ENCODE results near the gene CAMK1D. TPM values are rescaled to one million over a fixed set of nuclear protein-coding genes. Genes with fewer than 3 reads are reported as not detected.

CAMK1D gene
- total and polyA plus RNA-seq, 2 of the 8 experiments (the other 6 are each of a cell fraction or from before 2014, with no cell fraction given) = 3.5 to 10.6 TPM

DNA sequence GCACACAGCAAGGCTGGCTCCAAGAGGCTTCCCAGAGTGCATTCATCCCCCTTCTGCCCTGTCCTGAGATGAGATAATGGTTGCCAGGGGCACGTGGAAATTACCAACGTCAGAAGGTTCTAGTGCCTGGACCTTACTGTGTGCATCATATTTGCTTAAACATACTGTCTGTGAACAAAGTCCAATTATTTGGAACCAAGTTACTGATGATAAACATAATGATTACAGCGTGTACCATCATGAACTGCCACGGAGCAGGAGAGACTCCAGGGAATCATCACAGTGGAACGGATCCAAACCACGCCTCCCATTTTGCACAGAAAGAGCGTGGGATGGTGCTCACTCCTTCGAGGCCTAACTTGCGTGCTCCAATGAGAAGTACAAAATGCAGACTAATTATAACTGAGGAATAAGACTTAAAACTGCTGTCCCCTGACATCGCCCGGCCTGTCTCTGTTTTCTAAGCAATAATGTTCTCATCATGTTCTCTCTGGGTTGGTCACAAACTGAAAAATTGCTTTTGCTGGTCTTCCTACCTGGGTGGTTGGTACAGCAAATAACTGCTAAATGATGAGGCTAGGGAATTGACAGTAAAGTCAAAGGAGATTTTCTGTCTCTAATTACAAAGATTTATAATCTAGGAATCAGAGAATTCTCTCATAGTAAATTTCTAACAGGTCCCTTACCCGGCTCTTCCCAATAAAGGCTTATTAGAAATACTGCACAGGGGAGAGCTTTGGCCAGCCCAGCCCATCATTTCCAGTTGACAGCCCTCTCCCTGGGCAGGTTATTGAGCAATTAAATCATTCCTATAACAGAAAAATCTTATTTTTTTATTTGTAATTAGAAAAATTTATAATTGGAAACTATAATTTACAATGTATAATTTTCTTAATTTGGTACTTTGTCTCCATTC lies 182.2 kb downstream of the CAMK1D start:
- Histone ChIP-seq H2AK5ac (ENCODE audit: low read depth, low read length) (no peak overlapping the region), H3K9ac (replicated peaks in 1 of 4; ENCODE audit: extremely low read depth in 1 of 4, low read depth in 3 of 4, low read length in 3 of 4) (no peak overlapping the region), H3K27me3 (replicated peaks in 1 of 4; ENCODE audit: control insufficient read depth in 3 of 4, extremely low read depth in 1 of 4, insufficient read depth in 3 of 4, low read length in 3 of 4) (no peaks in the 10 kb centered on the region), H3K79me1 (ENCODE audit: low read depth, low read length) (no peaks in the 10 kb centered on the region), H2AFZ (ENCODE audit: low read length) (no peak overlapping the region), H2BK12ac (ENCODE audit: low read depth, low read length) (no peak overlapping the region), H3K4me3 (ENCODE audit: extremely low read depth in 1 of 4, insufficient read depth in 2 of 4, low read depth in 3 of 4, low read length in 4 of 4) (no peak overlapping the region), H3K79me2 (ENCODE audit: control insufficient read depth in 1 of 2, insufficient read depth in 2 of 2, low read length in 2 of 2) (no peaks in the 10 kb centered on the region), H4K5ac (ENCODE audit: insufficient read length, low read depth, low read length) (no peak overlapping the region), H2BK5ac (ENCODE audit: low read depth, low read length) (no peak overlapping the region), H2BK20ac (ENCODE audit: low read length) (no peak overlapping the region), H4K20me1 (replicated peaks in 1 of 2; ENCODE audit: control insufficient read depth in 1 of 2, insufficient read depth in 2 of 2, low read length in 2 of 2) (no peaks in the 10 kb centered on the region), H3K14ac (ENCODE audit: insufficient read length) (no peak overlapping the region), H3K9me3 (ENCODE audit: insufficient read depth in 2 of 2, low read depth in 1 of 2, low read length in 1 of 2) (no peaks in the 10 kb centered on the region), H3K56ac (replicated peaks; ENCODE audit: insufficient read length, low read depth, low read length) (no peak overlapping the region), H3K4me2 (ENCODE audit: insufficient read depth in 1 of 2, low read depth in 2 of 2, low read length in 2 of 2) (no peak overlapping the region), H3K23me2 (ENCODE audit: low read depth, low read length) (no peaks in the 10 kb centered on the region), H3K27ac (ENCODE audit: low read depth, low read length) (no peak overlapping the region), H3K36me3 (ENCODE audit: control insufficient read depth in 2 of 4, insufficient read depth in 4 of 4, low read length in 3 of 4) (no peaks in the 10 kb centered on the region), H4K8ac (ENCODE audit: extremely low read depth, insufficient read depth, low read length) (no peak overlapping the region), H2BK120ac (replicated peaks; ENCODE audit: low read depth, low read length) (no peak overlapping the region), H3K4me1 (replicated peaks in 1 of 4; ENCODE audit: control insufficient read depth in 3 of 4, insufficient read depth in 4 of 4, low read length in 3 of 4) (no peaks in the 10 kb centered on the region), H3K4ac (replicated peaks; ENCODE audit: insufficient read length, low read depth, low read length) (no peak overlapping the region), H3K23ac (ENCODE audit: insufficient read length) (no peak overlapping the region), H3K18ac (ENCODE audit: extremely low read depth, low read length) (no peak overlapping the region), H2BK15ac (ENCODE audit: low read length) (no peak overlapping the region), H4K91ac (replicated peaks; ENCODE audit: insufficient read length, low read length) (no peak overlapping the region)
- WGBS, 2 experiments (ENCODE audit: extremely low coverage in 1 of 2, insufficient coverage in 1 of 2, insufficient read length in 1 of 2, insufficient replicate concordance in 2 of 2, low coverage in 1 of 2, low lambda C conversion rate in 2 of 2, missing lambda C conversion rate in 1 of 2) = 83% methylated on average over 12 of the region's 12 CpGs; no CpG with 5 or more reads in 1 of the 2 experiments
- FAIRE-seq = no peak
- ChIA-PET POLR2A (ENCODE audit: partially characterized antibody) (no interaction called here), CTCF (ENCODE audit: partially characterized antibody) (no interaction called here)
- peak in 1 of 2 experiments; percentile 8 for DNase-seq (ENCODE audit: low read depth in 1 of 2, low spot score in 2 of 2)
- TF ChIP-seq YY1 (IDR thresholded peaks at IDR 0.05; ENCODE audit: low read depth, low read length) (no peak), POLR2AphosphoS5 (IDR thresholded peaks at IDR 0.05; ENCODE audit: low read depth, low read length) (no peak), SIN3A (conservative IDR thresholded peaks at IDR 0.05 in 1 of 2, IDR thresholded peaks at IDR 0.05 in 1 of 2; ENCODE audit: low read depth in 1 of 2, low read length in 2 of 2) (no peak), SP2 (IDR thresholded peaks at IDR 0.05; ENCODE audit: low read length) (no peak), SRF (IDR thresholded peaks at IDR 0.05; ENCODE audit: low read depth, low read length) (no peak), TAF1 (IDR thresholded peaks at IDR 0.05; ENCODE audit: low read depth, low read length) (no peak), JUND (IDR thresholded peaks at IDR 0.05; ENCODE audit: low read length) (no peak), SP4 (IDR thresholded peaks at IDR 0.05; ENCODE audit: low read length) (no peak), SIRT6 (IDR thresholded peaks at IDR 0.05; ENCODE audit: low read length) (no peak), USF2 (IDR thresholded peaks at IDR 0.05; ENCODE audit: low read length) (no peak), CEBPB (IDR thresholded peaks at IDR 0.05; ENCODE audit: low read depth, low read length) (no peak)
- TF ChIP-seq, protein P1, sequence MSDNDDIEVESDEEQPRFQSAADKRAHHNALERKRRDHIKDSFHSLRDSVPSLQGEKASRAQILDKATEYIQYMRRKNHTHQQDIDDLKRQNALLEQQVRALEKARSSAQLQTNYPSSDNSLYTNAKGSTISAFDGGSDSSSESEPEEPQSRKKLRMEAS (IDR thresholded peaks at IDR 0.05) = no peak

Data from H1 (cell line).